ENCODE data around the gene DDX39A. TPM values are rescaled to one million over a fixed set of nuclear protein-coding genes. Genes with fewer than 3 reads are reported as not detected.

Gene DDX39A
- total RNA-seq, 2 donors from 2014 or later, result 25.5 to 29.8 TPM

DNA sequence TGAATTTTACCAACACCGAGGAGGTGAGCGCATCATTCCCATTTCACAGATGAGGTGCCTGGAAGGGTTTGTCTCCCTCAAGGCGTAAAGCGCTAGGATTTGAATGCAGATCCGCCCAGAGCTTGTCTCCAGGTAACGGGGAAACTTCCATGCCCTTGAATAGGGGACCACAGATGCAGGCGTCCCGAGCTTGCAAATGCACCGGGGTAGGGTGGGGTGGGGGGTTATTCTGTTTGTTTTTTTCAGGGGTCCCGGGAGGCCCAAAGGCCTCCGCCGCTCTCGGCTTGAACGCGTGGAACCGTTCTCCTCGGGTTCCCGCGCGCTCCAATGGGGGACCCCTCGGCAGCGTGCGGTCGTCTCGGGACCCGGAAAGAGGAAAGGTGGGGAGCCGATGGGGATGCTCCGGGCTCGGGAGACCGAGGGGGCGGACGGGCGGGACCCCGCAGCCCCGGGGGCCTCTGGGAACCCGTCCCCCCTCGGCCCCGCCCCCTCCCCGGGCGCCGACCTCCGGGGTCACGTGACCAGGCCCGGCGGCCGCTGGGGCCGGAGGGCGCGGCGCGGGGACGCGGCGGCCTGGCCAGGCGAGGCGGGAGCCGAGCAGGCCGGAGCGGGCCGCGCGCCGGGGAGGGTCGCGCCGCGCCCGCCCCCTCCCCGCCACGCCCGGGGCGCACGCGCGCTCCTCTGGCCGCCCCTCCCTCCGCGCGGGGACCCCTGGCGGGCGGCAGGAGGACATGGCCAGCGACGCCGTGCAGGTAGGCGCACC lies 13.8 kb upstream of the DDX39A start, which contains the start of gene PKN1:
Gene PKN1, plus strand, starts transcription at position 516 of the 763 bp plus-strand sequence. Its CDS starts 216 bp downstream, at position 732.
- TF ChIP-seq CTCF (IDR thresholded peaks at IDR 0.05), result no peak
- Histone ChIP-seq H3K4me1 (peaks cover 0 to 53% of the 10 kb centered on the region in 2 donors), H3K36me3 (no peaks in the 10 kb centered on the region), H3K4me3 (peak within 1 kb of the TSS; percentile 78 to 93), H3K9me3 (no peaks in the 10 kb centered on the region), H3K27ac (peak within 1 kb of the TSS; percentile 91 to 92), H3K27me3 (no peaks in the 10 kb centered on the region)
- DNase-seq (ENCODE audit: low spot score), result no peak

DNA sequence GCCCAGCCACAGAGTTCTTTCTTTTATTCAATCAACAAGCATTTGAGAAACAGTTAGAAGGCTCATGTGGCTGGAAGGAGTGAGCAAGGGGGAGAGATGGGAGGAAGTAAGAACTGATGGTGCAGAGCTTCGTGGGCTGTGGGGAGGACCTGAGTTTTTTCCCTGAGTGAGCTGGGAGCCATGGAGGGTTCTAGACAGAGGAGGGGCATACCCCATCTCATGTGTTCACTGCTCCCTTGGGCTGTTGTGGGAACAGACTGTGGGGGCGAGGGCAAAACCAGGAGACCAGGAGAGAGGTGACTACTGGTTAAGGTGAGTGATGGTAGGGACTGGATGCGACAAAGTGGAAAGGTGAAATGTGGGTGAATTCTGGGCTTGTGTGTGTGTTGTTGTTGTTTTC lies 11.6 kb upstream of the DDX39A start:
- no peaks in the 10 kb centered on the region for H3K9me3 ChIP-seq
- TF ChIP-seq CTCF (IDR thresholded peaks at IDR 0.05), result no peak
- H3K36me3 ChIP-seq, result no peaks in the 10 kb centered on the region
- no peak overlapping the region for H3K27ac ChIP-seq
- no peak for DNase-seq (ENCODE audit: low spot score)
- H3K27me3 ChIP-seq, result no peaks in the 10 kb centered on the region
- H3K4me3 ChIP-seq, result no peak overlapping the region
- peaks cover 0 to 34% of the 10 kb centered on the region in 2 donors for H3K4me1 ChIP-seq

- Histone ChIP-seq H3K36me3 (no peaks in the 10 kb centered on the region), H3K27me3 (no peaks in the 10 kb centered on the region), H3K27ac (no peak overlapping the region), H3K4me3 (no peak overlapping the region), H3K9me3 (no peaks in the 10 kb centered on the region), H3K4me1 (peaks cover 0 to 16% of the 10 kb centered on the region in 2 donors)
- TF ChIP-seq CTCF (IDR thresholded peaks at IDR 0.05), result no peak
- DNase-seq (ENCODE audit: low spot score), result no peak
These were observed 9.8 kb upstream of the DDX39A start for GRCh38 chr19:14428882-14429416.

GRCh38 chr19:14427461-14427860 lies 8.3 kb upstream of the DDX39A start:
- Histone ChIP-seq H3K27me3 (no peaks in the 10 kb centered on the region), H3K4me1 (peaks cover 0 to 8% of the 10 kb centered on the region in 2 donors), H3K4me3 (no peak overlapping the region), H3K27ac (no peak overlapping the region), H3K9me3 (no peaks in the 10 kb centered on the region), H3K36me3 (no peaks in the 10 kb centered on the region)
- DNase-seq (ENCODE audit: low spot score), result no peak
- TF ChIP-seq CTCF (IDR thresholded peaks at IDR 0.05), result no peak

- TF ChIP-seq CTCF (IDR thresholded peaks at IDR 0.05), result no peak
- Histone ChIP-seq H3K4me1 (no peaks in the 10 kb centered on the region), H3K9me3 (no peaks in the 10 kb centered on the region), H3K27ac (no peak overlapping the region), H3K4me3 (no peak overlapping the region), H3K36me3 (no peaks in the 10 kb centered on the region), H3K27me3 (no peaks in the 10 kb centered on the region)
- no peak for DNase-seq (ENCODE audit: low spot score)
These were observed 6.6 kb upstream of the DDX39A start for GRCh38 chr19:14425696-14426138.

Data from right atrium auricular region (tissue), 2 donors.